ENCODE results near the gene BEND6.

Gene BEND6

GRCh38 chr6:56954403-56955170 lies at the start of gene BEND6:
Gene BEND6, plus strand, starts transcription at chr6:56955107. Its CDS starts 26,704 bp downstream, at chr6:56981811.
- Mint-ChIP-seq H3K4me3 (peak within 1 kb of the TSS; percentile 85), H3K27ac (peak within 1 kb of the TSS; percentile 87), H3K27me3 (peaks cover 40% of the 10 kb centered on the region), H3K36me3 (no peaks in the 10 kb centered on the region), H3K9me3 (no peaks in the 10 kb centered on the region), H3K4me1 (peaks cover 20% of the 10 kb centered on the region)
- peak; percentile 57 for ATAC-seq

DNA sequence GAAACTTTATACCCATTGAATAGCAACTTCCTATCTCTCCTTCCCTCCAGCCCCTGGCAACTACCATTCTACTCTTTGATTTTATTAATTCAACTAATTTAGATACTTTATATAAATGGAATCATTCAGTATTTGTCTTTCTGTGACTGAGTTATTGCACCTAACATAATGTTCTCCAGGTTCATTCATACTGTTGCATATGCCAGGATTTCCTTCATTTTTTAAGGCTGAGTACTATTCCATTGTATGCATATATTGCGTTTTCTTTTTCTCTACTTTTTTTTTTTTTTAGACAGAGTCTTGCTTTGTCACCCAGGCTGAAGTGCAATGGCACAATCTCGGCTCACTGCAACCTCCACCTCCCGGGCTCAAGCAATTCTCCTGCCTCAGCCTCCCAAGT lies 49.5 kb upstream of the BEND6 start:
- Mint-ChIP-seq H3K9me3 (no peaks in the 10 kb centered on the region), H3K4me1 (no peaks in the 10 kb centered on the region), H3K27ac (no peak overlapping the region), H3K36me3 (no peaks in the 10 kb centered on the region), H3K27me3 (peaks cover 16% of the 10 kb centered on the region), H3K4me3 (no peak overlapping the region)
- no peak for ATAC-seq

GRCh38 chr6:56906752-56907151 lies 48.2 kb upstream of the BEND6 start:
- H3K27me3 Mint-ChIP-seq: peaks cover 16% of the 10 kb centered on the region
- H3K4me3 Mint-ChIP-seq: no peak overlapping the region
- no peaks in the 10 kb centered on the region for H3K4me1 Mint-ChIP-seq
- H3K27ac Mint-ChIP-seq: no peak overlapping the region
- H3K9me3 Mint-ChIP-seq: no peaks in the 10 kb centered on the region
- ATAC-seq: no peak
- no peaks in the 10 kb centered on the region for H3K36me3 Mint-ChIP-seq

DNA sequence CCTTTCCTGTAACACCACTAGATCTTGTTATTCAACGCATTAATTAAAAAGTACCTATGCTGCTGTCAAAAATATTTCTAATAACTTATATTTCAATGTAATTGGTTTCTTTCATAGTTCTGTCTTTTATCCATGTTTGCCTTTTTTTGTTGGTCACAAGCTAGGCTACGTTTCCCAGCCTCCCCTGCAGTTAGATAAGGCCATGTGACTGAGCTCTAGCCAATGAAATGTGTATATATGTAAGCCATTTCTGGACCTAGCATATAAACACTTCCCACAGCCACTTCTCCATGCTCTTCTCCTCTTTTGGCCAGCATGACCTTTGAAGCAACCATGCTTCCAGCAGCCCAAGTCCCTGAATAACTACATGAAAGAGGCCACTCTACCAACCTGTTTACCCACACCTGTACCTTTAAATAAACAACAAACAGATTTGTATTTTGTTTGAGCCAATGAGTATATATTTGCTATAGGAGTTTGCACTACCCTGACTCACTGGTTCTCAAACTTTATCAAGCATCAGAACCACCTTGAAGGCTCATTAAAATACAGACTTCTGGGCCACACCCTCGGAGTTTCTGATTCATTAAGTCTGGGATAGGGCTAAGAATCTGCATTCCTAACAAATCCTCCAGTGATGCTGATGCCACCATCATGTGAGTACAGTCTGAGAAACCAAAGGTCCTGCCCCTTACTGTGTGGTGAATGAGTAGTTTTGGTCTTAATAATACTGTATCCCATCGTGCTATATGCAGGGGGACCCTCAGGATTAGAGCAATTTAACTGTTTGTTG lies 45.6 kb upstream of the BEND6 start:
- Mint-ChIP-seq H3K4me3 (no peak overlapping the region), H3K9me3 (no peaks in the 10 kb centered on the region), H3K4me1 (no peaks in the 10 kb centered on the region), H3K36me3 (no peaks in the 10 kb centered on the region), H3K27ac (no peak overlapping the region), H3K27me3 (peaks cover 16% of the 10 kb centered on the region)
- no peak for ATAC-seq

DNA sequence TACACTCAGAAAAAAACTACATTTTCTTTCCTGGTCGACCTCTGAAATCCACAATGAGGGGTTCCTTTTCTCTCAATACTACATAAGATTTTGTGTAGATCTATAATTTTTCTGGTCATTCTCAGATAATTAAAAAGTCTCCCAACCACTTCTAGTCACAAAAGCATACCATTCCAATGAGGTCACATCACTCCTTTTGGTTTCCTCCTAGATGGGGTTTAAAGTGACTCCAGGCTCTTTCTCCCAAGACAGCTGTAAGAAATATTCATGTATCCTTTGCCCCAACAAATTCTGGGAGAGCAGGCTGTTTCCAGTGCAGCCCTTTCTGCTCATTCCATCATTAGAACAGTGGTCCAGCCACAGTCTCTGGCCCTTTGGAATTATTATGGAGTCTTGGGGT lies 43.1 kb upstream of the BEND6 start:
- no peaks in the 10 kb centered on the region for H3K4me1 Mint-ChIP-seq
- H3K4me3 Mint-ChIP-seq: no peak overlapping the region

GRCh38 chr6:56913285-56914074 lies 41.4 kb upstream of the BEND6 start:
- no peak for ATAC-seq
- Mint-ChIP-seq H3K9me3 (no peaks in the 10 kb centered on the region), H3K36me3 (no peaks in the 10 kb centered on the region), H3K4me1 (no peaks in the 10 kb centered on the region), H3K4me3 (no peak overlapping the region), H3K27me3 (no peaks in the 10 kb centered on the region), H3K27ac (no peak overlapping the region)

More for the DNA sequence above, 43.1 kb upstream of the BEND6 start:
- no peaks in the 10 kb centered on the region for H3K9me3 Mint-ChIP-seq
- H3K27ac Mint-ChIP-seq: no peak overlapping the region
- H3K36me3 Mint-ChIP-seq: no peaks in the 10 kb centered on the region
- no peak for ATAC-seq
- peaks cover 2% of the 10 kb centered on the region for H3K27me3 Mint-ChIP-seq

DNA sequence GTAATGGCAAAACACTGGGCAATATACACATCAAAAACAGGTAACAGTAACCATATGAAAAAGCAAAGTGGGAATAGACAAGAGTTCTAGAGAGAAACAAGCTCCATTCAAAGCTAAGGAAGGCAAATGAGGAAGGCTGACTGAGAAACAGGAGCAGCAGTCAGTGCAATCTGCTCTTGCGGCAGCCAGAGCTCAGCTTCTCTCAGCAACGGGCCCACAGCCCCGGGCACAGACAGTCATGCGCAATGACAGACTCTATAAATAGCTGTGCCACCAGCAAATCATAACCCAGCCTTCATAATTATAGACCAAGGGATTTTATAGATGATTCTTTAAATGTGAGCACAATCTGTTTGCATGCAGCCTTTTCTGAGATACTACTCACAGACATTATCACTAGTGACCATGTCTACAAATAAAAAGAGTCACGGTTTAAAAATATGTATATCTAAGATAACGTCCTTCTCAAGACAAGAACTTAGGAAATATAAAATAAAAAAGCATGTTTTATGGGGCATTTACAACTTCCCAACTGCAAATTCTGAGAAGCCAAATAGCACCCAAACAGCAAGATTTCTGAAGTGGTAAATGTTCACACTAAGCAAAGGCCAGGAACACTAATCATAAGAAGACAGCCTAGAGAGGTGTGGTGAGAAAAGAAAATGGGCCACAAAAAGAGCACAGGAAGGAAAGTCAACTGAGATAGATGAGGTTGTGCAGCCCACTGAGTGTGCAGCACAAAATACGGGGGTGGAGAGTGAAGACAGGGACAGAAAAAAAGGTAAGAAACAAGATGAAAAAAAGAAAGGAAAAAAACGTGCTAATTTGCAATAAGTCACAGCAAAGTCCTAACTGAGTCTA lies 39.9 kb upstream of the BEND6 start:
- H3K4me3 Mint-ChIP-seq: no peak overlapping the region
- H3K27ac Mint-ChIP-seq: no peak overlapping the region
- ATAC-seq: no peak

GRCh38 chr6:56915832-56916231 lies 39.1 kb upstream of the BEND6 start:
- no peak overlapping the region for H3K4me3 Mint-ChIP-seq
- ATAC-seq: no peak
- no peaks in the 10 kb centered on the region for H3K27me3 Mint-ChIP-seq
- H3K27ac Mint-ChIP-seq: no peak overlapping the region
- no peaks in the 10 kb centered on the region for H3K9me3 Mint-ChIP-seq
- no peaks in the 10 kb centered on the region for H3K36me3 Mint-ChIP-seq
- H3K4me1 Mint-ChIP-seq: no peaks in the 10 kb centered on the region

More for the DNA sequence above, 39.9 kb upstream of the BEND6 start:
- H3K9me3 Mint-ChIP-seq: no peaks in the 10 kb centered on the region
- no peaks in the 10 kb centered on the region for H3K36me3 Mint-ChIP-seq
- H3K4me1 Mint-ChIP-seq: no peaks in the 10 kb centered on the region
- H3K27me3 Mint-ChIP-seq: no peaks in the 10 kb centered on the region

GRCh38 chr6:56916849-56917551 lies 37.9 kb upstream of the BEND6 start:
- no peak overlapping the region for H3K4me3 Mint-ChIP-seq
- no peaks in the 10 kb centered on the region for H3K9me3 Mint-ChIP-seq
- no peaks in the 10 kb centered on the region for H3K4me1 Mint-ChIP-seq
- no peaks in the 10 kb centered on the region for H3K27me3 Mint-ChIP-seq
- H3K27ac Mint-ChIP-seq: no peak overlapping the region
- H3K36me3 Mint-ChIP-seq: no peaks in the 10 kb centered on the region
- peak; percentile 31 for ATAC-seq

- no peaks in the 10 kb centered on the region for H3K36me3 Mint-ChIP-seq
- H3K27me3 Mint-ChIP-seq: peaks cover 28% of the 10 kb centered on the region
- H3K4me1 Mint-ChIP-seq: peaks cover under 1% of the 10 kb centered on the region
Observed at GRCh38 chr6:56922645-56923044, 32.3 kb upstream of the BEND6 start.

DNA sequence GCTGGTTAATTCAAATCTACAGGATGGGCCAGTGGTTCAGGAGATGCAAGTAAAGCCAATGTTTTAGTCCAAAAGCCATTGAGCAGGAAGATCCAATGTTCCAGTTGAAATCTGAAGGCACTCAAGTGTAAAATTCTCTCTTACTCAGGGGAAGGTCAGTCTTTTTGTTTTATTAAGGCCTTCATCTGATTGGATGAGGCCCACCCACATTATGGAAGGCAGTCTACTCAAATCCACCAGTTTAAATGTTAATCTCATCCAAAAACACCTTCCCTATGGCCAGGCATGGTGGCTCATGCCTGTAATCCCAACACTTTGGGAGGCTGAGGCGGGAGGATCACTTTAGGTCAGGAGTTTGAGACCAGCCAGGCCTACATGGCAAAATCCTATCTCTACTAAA lies 31.3 kb upstream of the BEND6 start:
- Mint-ChIP-seq H3K27ac (no peak overlapping the region), H3K9me3 (no peaks in the 10 kb centered on the region), H3K4me3 (no peak overlapping the region), H3K27me3 (peaks cover 36% of the 10 kb centered on the region), H3K4me1 (peaks cover 6% of the 10 kb centered on the region), H3K36me3 (no peaks in the 10 kb centered on the region)
- ATAC-seq: no peak

More at GRCh38 chr6:56922645-56923044, 32.3 kb upstream of the BEND6 start:
- ATAC-seq: no peak
- Mint-ChIP-seq H3K9me3 (no peaks in the 10 kb centered on the region), H3K27ac (no peak overlapping the region), H3K4me3 (no peak overlapping the region)

DNA sequence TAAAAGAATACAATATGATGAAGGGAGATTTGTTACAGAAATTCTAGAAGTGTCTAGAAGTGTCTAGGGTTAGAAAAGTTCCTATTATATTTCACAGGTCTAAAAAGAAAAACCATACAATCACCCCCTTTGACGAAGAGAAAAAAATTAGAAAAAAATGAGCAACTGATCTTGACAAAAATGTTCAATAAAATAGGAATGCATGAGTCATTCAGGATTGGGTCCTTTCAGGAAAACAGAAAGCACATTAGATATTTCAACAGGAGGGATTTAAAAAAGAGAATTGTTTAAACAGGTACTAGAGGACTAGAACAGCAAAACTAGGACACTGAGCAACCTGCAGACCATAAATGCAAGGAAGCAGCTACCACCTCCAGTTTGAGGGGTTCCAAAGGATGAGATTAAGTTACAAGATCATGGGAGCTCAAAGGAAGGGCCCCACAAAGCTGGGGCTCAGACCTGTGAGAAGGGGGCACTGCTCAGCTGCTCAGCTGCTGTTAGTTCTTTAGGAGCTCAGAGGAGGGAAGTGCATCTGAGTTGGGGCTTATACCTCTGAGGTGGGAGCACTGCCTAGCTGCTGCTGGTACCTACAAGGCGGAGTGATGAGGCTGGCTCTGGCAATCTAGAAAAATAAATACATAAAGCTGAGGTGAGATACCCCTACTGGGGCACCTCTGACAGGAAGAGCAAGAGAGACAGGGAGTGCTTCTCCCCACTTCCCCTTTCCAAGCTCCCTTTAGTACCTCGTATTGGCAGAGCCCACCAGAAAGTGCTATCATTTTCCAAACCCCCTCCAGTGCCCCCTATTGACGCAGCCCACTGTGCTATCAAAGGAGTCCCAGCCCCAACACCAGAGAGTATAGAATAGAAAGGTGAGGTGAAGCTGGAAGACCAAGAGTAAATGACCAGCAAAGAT lies 27.1 kb upstream of the BEND6 start:
- peaks cover 6% of the 10 kb centered on the region for H3K4me1 Mint-ChIP-seq
- no peaks in the 10 kb centered on the region for H3K36me3 Mint-ChIP-seq
- H3K27ac Mint-ChIP-seq: no peak overlapping the region
- H3K9me3 Mint-ChIP-seq: no peaks in the 10 kb centered on the region
- peak; percentile 36 for ATAC-seq
- H3K4me3 Mint-ChIP-seq: no peak overlapping the region
- H3K27me3 Mint-ChIP-seq: peaks cover 36% of the 10 kb centered on the region

DNA sequence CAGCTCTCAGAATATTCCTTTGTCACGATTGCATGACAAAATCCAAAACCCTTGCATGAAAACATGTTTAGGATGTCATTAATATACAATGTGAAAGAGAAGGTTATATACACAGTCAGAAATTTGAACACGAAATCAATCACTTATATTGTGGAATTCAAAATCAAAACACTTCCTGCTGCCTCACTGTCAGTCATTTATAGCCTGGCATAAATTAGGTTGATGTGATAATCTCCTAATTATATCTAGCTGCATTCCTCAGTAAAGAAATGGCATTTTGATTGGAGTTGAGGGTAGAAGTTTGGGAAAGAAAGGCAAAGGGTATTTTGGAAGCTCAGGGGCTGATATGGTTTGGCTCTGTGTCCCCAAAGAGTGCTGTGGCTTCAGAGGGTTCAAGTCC lies 24.1 kb upstream of the BEND6 start:
- Mint-ChIP-seq H3K36me3 (no peaks in the 10 kb centered on the region), H3K4me3 (no peak overlapping the region), H3K9me3 (no peaks in the 10 kb centered on the region), H3K27ac (no peak overlapping the region), H3K4me1 (peaks cover 12% of the 10 kb centered on the region), H3K27me3 (peaks cover 24% of the 10 kb centered on the region)
- ATAC-seq: no peak

All from stimulated activated memory B cell treated with anti-CD40 and anti-IgM and Interleukin-4, amounts not matched to agents 10 μg/mL and 1 μg/mL and 100 μg/mL, for 72 hours (primary cell).